Glutamatergic neuron (in vitro differentiated cells): ENCODE results near the gene SNX2. TPM values are rescaled to one million over a fixed set of nuclear protein-coding genes. Genes with fewer than 3 reads are reported as not detected.

Experiments
- DNase-seq: peaks from one replicate; pipeline ENCODE4 v3.0.0; 2022
- H3K27ac Mint-ChIP-seq: one replicate; pipeline ENCODE4 v1.8.0; 2020; ENCODE audit warnings: mild to moderate bottlenecking, mixed read lengths, inconsistent platforms; ENCODE audit not compliant: unreplicated experiment
- H3K27me3 Mint-ChIP-seq: one replicate; pipeline ENCODE4 v1.8.0; 2020; ENCODE audit warnings: mild to moderate bottlenecking, moderate library complexity, mixed read lengths, inconsistent platforms; ENCODE audit not compliant: unreplicated experiment
- H3K36me3 Mint-ChIP-seq: one replicate; pipeline ENCODE4 v1.8.0; 2020; ENCODE audit warnings: mild to moderate bottlenecking, mixed read lengths, inconsistent platforms; ENCODE audit not compliant: unreplicated experiment
- H3K4me1 Mint-ChIP-seq: one replicate; pipeline ENCODE4 v1.8.0; 2020; ENCODE audit warnings: mild to moderate bottlenecking, low read depth, mixed read lengths, inconsistent platforms; ENCODE audit not compliant: unreplicated experiment
- H3K4me3 Mint-ChIP-seq: one replicate; pipeline ENCODE4 v1.8.0; 2020; ENCODE audit warnings: mild to moderate bottlenecking, mixed read lengths, inconsistent platforms; ENCODE audit not compliant: unreplicated experiment
- H3K9me3 Mint-ChIP-seq: one replicate; pipeline ENCODE4 v1.8.0; 2020; ENCODE audit warnings: mild to moderate bottlenecking, moderate library complexity, mixed read lengths, inconsistent platforms; ENCODE audit not compliant: unreplicated experiment
- total RNA-seq: library from RNA; stranded (reverse); fragmentation: NEBNext Ultra II Directional; extraction: Animal tissue kit (Norgen Biotek cat#: 25700); gene quantifications from one replicate; pipeline ENCODE4 v1.2.1, GENCODE V29; 2021; ENCODE audit not compliant: unreplicated experiment
- TF ChIP-seq, protein P1 (sequence below): fragments of 200-600 bp; sonication (generic); IDR thresholded peaks from one replicate; pipeline ENCODE4 v1.5.0; 2021; ENCODE audit not compliant: partially characterized antibody, unreplicated experiment

The SNX2 gene
- total RNA-seq, 1 donor from 2014 or later = 47.0 TPM

DNA sequence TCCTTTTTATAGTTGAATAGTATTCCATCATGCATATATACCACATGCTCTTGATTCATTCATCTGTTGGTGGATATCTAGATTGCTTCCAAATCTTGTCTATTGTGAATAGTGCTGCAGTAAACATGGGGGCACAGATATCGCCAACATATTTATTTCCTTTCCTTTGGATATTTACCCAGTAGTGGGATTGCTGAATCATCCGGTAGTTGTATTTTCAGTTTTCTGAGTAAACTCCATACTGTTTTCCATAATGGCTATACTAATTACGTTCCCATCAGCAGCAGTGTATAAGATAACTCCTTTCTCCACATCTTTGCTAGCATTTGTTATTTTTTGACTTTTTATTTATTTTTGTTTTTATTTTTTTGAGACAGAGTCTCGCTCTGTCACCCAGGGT, 3.3 kb downstream of the SNX2 start:
- no peaks in the 10 kb centered on the region for H3K27me3 Mint-ChIP-seq
- H3K4me1 Mint-ChIP-seq = peaks cover 3% of the 10 kb centered on the region
- H3K36me3 Mint-ChIP-seq = peaks cover 5% of the 10 kb centered on the region
- no peak overlapping the region for H3K27ac Mint-ChIP-seq
- TF ChIP-seq, protein P1, sequence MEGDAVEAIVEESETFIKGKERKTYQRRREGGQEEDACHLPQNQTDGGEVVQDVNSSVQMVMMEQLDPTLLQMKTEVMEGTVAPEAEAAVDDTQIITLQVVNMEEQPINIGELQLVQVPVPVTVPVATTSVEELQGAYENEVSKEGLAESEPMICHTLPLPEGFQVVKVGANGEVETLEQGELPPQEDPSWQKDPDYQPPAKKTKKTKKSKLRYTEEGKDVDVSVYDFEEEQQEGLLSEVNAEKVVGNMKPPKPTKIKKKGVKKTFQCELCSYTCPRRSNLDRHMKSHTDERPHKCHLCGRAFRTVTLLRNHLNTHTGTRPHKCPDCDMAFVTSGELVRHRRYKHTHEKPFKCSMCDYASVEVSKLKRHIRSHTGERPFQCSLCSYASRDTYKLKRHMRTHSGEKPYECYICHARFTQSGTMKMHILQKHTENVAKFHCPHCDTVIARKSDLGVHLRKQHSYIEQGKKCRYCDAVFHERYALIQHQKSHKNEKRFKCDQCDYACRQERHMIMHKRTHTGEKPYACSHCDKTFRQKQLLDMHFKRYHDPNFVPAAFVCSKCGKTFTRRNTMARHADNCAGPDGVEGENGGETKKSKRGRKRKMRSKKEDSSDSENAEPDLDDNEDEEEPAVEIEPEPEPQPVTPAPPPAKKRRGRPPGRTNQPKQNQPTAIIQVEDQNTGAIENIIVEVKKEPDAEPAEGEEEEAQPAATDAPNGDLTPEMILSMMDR = no peak
- peaks cover 3% of the 10 kb centered on the region for H3K9me3 Mint-ChIP-seq
- no peak overlapping the region for H3K4me3 Mint-ChIP-seq
- DNase-seq = no peak

DNA sequence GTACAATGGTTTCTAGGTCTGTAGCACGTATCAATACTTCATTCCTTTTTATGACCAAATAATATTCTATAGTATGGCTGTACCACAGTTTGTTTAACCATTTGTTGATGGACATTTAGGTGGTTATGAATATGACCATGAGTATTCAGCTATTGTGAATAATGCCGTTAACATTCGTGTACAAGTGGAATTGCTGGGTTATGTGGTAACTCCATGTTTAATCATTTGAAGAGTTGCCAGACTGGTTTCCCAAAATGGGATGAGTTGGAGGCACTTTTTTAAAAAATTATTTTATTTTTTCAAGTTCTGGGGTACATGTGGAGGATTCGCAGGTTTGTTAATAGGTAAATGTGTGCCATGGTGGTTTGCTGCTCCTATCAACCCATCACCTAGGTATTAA, 4.6 kb downstream of the SNX2 start:
- no peak for DNase-seq
- Mint-ChIP-seq H3K9me3 (peaks cover 3% of the 10 kb centered on the region), H3K4me1 (peaks cover 3% of the 10 kb centered on the region), H3K27ac (no peak overlapping the region), H3K36me3 (peaks cover 5% of the 10 kb centered on the region), H3K4me3 (no peak overlapping the region), H3K27me3 (no peaks in the 10 kb centered on the region)
- TF ChIP-seq, protein P1 = no peak

- no peak overlapping the region for H3K27ac Mint-ChIP-seq
- no peak for DNase-seq
- H3K4me1 Mint-ChIP-seq = peaks cover 3% of the 10 kb centered on the region
- peaks cover 12% of the 10 kb centered on the region for H3K36me3 Mint-ChIP-seq
- H3K27me3 Mint-ChIP-seq = peaks cover 2% of the 10 kb centered on the region
- TF ChIP-seq, protein P1 = no peak
- no peak overlapping the region for H3K4me3 Mint-ChIP-seq
- peaks cover 4% of the 10 kb centered on the region for H3K9me3 Mint-ChIP-seq
Observed at GRCh38 chr5:122780296-122780695, 5.4 kb downstream of the SNX2 start.

- Mint-ChIP-seq H3K9me3 (peaks cover 6% of the 10 kb centered on the region), H3K27me3 (peaks cover 2% of the 10 kb centered on the region), H3K4me3 (no peak overlapping the region), H3K27ac (no peak overlapping the region), H3K4me1 (peaks cover 3% of the 10 kb centered on the region), H3K36me3 (peaks cover 18% of the 10 kb centered on the region)
- TF ChIP-seq, protein P1 = no peak
- DNase-seq = no peak
Observed at GRCh38 chr5:122781465-122781864, 6.6 kb downstream of the SNX2 start.

- Mint-ChIP-seq H3K9me3 (peaks cover 6% of the 10 kb centered on the region), H3K27ac (no peak overlapping the region), H3K4me1 (no peaks in the 10 kb centered on the region), H3K36me3 (peaks cover 14% of the 10 kb centered on the region), H3K27me3 (peaks cover 2% of the 10 kb centered on the region), H3K4me3 (no peak overlapping the region)
- TF ChIP-seq, protein P1 = no peak
- DNase-seq = no peak
Observed at GRCh38 chr5:122785294-122785693, 10.4 kb downstream of the SNX2 start.
